Stimulated activated CD8-positive, alpha-beta memory T cell treated with anti-CD3 and anti-CD28 coated beads, Interleukin-15, amount 100 ng/mL, for 1 hour (primary cell): ENCODE data around the gene STARD7.

ENCODE experiments used
- DNase-seq: peaks from one replicate; pipeline ENCODE4 v3.0.0-alpha.2; 2020; ENCODE audit warnings: low read depth

The STARD7 gene

GRCh38 chr2:96135621-96136020, 73.0 kb downstream of the STARD7 start:
- DNase-seq, result no peak

- DNase-seq, result no peak
These were observed 73.5 kb downstream of the STARD7 start for GRCh38 chr2:96135171-96135570.
